Mononuclear cell (primary cell): Measurements from ENCODE around the gene C10orf95. TPM values are rescaled to one million over a fixed set of nuclear protein-coding genes. Genes with fewer than 3 reads are reported as not detected.

Experiments used
- H3K27me3 ChIP-seq: 2 replicates; pipeline ENCODE4 v1.6.0; 2011; ENCODE audit warnings: low read length, control low read depth; ENCODE audit not compliant: insufficient read depth
- H3K4me1 ChIP-seq: 2 replicates; pipeline ENCODE4 v1.5.1; 2011; ENCODE audit warnings: mild to moderate bottlenecking, low read length, control low read depth; ENCODE audit not compliant: insufficient read depth
- H3K4me3 ChIP-seq: 2 replicates; pipeline ENCODE4 v1.5.1; 2011; ENCODE audit warnings: mild to moderate bottlenecking, low read length, moderate library complexity
- H3K9me3 ChIP-seq: 2 replicates; pipeline ENCODE4 v1.5.1; 2011; ENCODE audit warnings: low read depth, mild to moderate bottlenecking, control low read depth, low read length
- total RNA-seq: library from RNA; depleted of rRNA; stranded (reverse); fragments of >200 nt; gene quantifications from one replicate; pipeline ENCODE4 v1.2.3, GENCODE V29; 2012

The C10orf95 gene
- total RNA-seq, 1 donor, result 0.10 TPM

GRCh38 chr10:102432162-102432950 lies 19.0 kb downstream of the C10orf95 start, which contains the start of gene CUEDC2:
CUEDC2 (minus strand) TSS chr10:102432574; CDS start chr10:102425188, 7,386 bp downstream.
- Histone ChIP-seq H3K27me3 (no peaks in the 10 kb centered on the region), H3K4me1 (peaks cover 51% of the 10 kb centered on the region), H3K9me3 (no peaks in the 10 kb centered on the region), H3K4me3 (peak within 1 kb of the TSS; percentile 76)

- Histone ChIP-seq H3K4me1 (peaks cover 47% of the 10 kb centered on the region), H3K9me3 (no peaks in the 10 kb centered on the region), H3K27me3 (no peaks in the 10 kb centered on the region), H3K4me3 (peak overlapping the region; percentile 76)
These were observed 19.8 kb downstream of the C10orf95 start for GRCh38 chr10:102431452-102432124.

GRCh38 chr10:102429468-102429867 lies 21.9 kb downstream of the C10orf95 start:
- Histone ChIP-seq H3K4me1 (peaks cover 27% of the 10 kb centered on the region), H3K9me3 (no peaks in the 10 kb centered on the region), H3K4me3 (no peak overlapping the region), H3K27me3 (no peaks in the 10 kb centered on the region)

- no peaks in the 10 kb centered on the region for H3K27me3 ChIP-seq
- no peaks in the 10 kb centered on the region for H3K9me3 ChIP-seq
- peaks cover 22% of the 10 kb centered on the region for H3K4me1 ChIP-seq
- H3K4me3 ChIP-seq, result no peak overlapping the region
These were observed 24.5 kb downstream of the C10orf95 start for GRCh38 chr10:102426803-102427287.

GRCh38 chr10:102425444-102425843 lies 25.9 kb downstream of the C10orf95 start:
- peaks cover 20% of the 10 kb centered on the region for H3K4me1 ChIP-seq
- no peak overlapping the region for H3K4me3 ChIP-seq
- no peaks in the 10 kb centered on the region for H3K27me3 ChIP-seq
- H3K9me3 ChIP-seq, result no peaks in the 10 kb centered on the region

GRCh38 chr10:102424916-102425315 lies 26.4 kb downstream of the C10orf95 start:
- peaks cover 26% of the 10 kb centered on the region for H3K4me1 ChIP-seq
- H3K9me3 ChIP-seq, result no peaks in the 10 kb centered on the region
- no peaks in the 10 kb centered on the region for H3K27me3 ChIP-seq
- no peak overlapping the region for H3K4me3 ChIP-seq

GRCh38 chr10:102424145-102424544 lies 27.2 kb downstream of the C10orf95 start:
- Histone ChIP-seq H3K4me3 (no peak overlapping the region), H3K27me3 (peaks cover 1% of the 10 kb centered on the region), H3K4me1 (peaks cover 33% of the 10 kb centered on the region), H3K9me3 (no peaks in the 10 kb centered on the region)

GRCh38 chr10:102423372-102423968 lies 27.9 kb downstream of the C10orf95 start:
- Histone ChIP-seq H3K4me3 (no peak overlapping the region), H3K9me3 (no peaks in the 10 kb centered on the region), H3K27me3 (peaks cover 6% of the 10 kb centered on the region), H3K4me1 (peaks cover 36% of the 10 kb centered on the region)

- H3K4me3 ChIP-seq, result peak overlapping the region; percentile 54
These were observed 28.7 kb downstream of the C10orf95 start for GRCh38 chr10:102422545-102423129.

GRCh38 chr10:102421757-102422512 lies 29.4 kb downstream of the C10orf95 start:
- H3K9me3 ChIP-seq, result no peaks in the 10 kb centered on the region
- H3K27me3 ChIP-seq, result peaks cover 21% of the 10 kb centered on the region
- H3K4me3 ChIP-seq, result peak overlapping the region; percentile 54
- peaks cover 36% of the 10 kb centered on the region for H3K4me1 ChIP-seq

More at GRCh38 chr10:102422545-102423129, 28.7 kb downstream of the C10orf95 start:
- H3K4me1 ChIP-seq, result peaks cover 36% of the 10 kb centered on the region
- peaks cover 14% of the 10 kb centered on the region for H3K27me3 ChIP-seq
- H3K9me3 ChIP-seq, result no peaks in the 10 kb centered on the region

- peak overlapping the region; percentile 54 for H3K4me3 ChIP-seq
- peaks cover 21% of the 10 kb centered on the region for H3K27me3 ChIP-seq
- no peaks in the 10 kb centered on the region for H3K9me3 ChIP-seq
- peaks cover 36% of the 10 kb centered on the region for H3K4me1 ChIP-seq
These were observed 29.9 kb downstream of the C10orf95 start for GRCh38 chr10:102421507-102421756.

GRCh38 chr10:102420714-102421506 lies 30.4 kb downstream of the C10orf95 start, which contains the start of gene FBXL15:
FBXL15 (plus strand) TSS chr10:102420836; CDS start chr10:102421130, 294 bp downstream.
- H3K9me3 ChIP-seq, result no peaks in the 10 kb centered on the region
- H3K4me3 ChIP-seq, result peak within 1 kb of the TSS; percentile 54
- H3K27me3 ChIP-seq, result peaks cover 21% of the 10 kb centered on the region
- peaks cover 36% of the 10 kb centered on the region for H3K4me1 ChIP-seq

- H3K27me3 ChIP-seq, result peaks cover 21% of the 10 kb centered on the region
- peaks cover 36% of the 10 kb centered on the region for H3K4me1 ChIP-seq
- H3K4me3 ChIP-seq, result peak overlapping the region; percentile 54
- no peaks in the 10 kb centered on the region for H3K9me3 ChIP-seq
These were observed 31.1 kb downstream of the C10orf95 start for GRCh38 chr10:102420181-102420713.
